Kidney (tissue), 14 donors: ENCODE results near the gene ARAP1. TPM values are rescaled to one million over a fixed set of nuclear protein-coding genes. Genes with fewer than 3 reads are reported as not detected.

Source experiments
- DNase-seq, 5 donors: peaks; one replicate each; pipeline ENCODE4 v3.0.0-alpha.2; 2013 to 2020
- FAIRE-seq: peaks from 2 replicates; lab custom pipeline; 2012; peaks lifted over from hg19 to GRCh38; lab: Jason Lieb, UNC
- H3K27ac ChIP-seq, 2 donors: one replicate each; pipeline ENCODE4 v1.7.0; 2013; ENCODE audit warnings: low read depth in 2 of 2, low read length in 2 of 2, inconsistent platforms in 1 of 2
- H3K27me3 ChIP-seq: one replicate; pipeline ENCODE4 v1.7.1; 2013; ENCODE audit warnings: low read length, inconsistent platforms; ENCODE audit not compliant: control insufficient read depth, insufficient read depth
- H3K36me3 ChIP-seq, 3 donors: one replicate each; pipeline versions ENCODE4 v1.7.0 to v1.7.1; 2013; ENCODE audit warnings: low read length in 3 of 3, control low read depth in 1 of 3, inconsistent platforms in 1 of 3; ENCODE audit not compliant: insufficient read depth in 3 of 3, control insufficient read depth in 2 of 3
- H3K4me1 ChIP-seq, 3 donors: one replicate each; pipeline versions ENCODE4 v1.7.0 to v1.7.1; 2013; ENCODE audit warnings: low read length in 3 of 3, inconsistent platforms in 1 of 3, low read depth in 1 of 3; ENCODE audit not compliant: control insufficient read depth in 2 of 3, insufficient read depth in 2 of 3
- H3K4me3 ChIP-seq, 3 donors: one replicate each; pipeline versions ENCODE4 v1.7.0 to v1.8.1; 2013; ENCODE audit warnings: low read length in 3 of 3, control low read depth in 1 of 3, inconsistent platforms in 1 of 3
- H3K9ac ChIP-seq, 3 donors: one replicate each; pipeline versions ENCODE4 v1.7.0 to v1.7.1; 2013; ENCODE audit warnings: low read length in 3 of 3, control low read depth in 1 of 3, inconsistent platforms in 1 of 3
- H3K9me3 ChIP-seq, 3 donors: one replicate each; pipeline versions ENCODE4 v1.7.0 to v1.7.1; 2013; ENCODE audit warnings: low read length in 3 of 3, control low read depth in 1 of 3, inconsistent platforms in 1 of 3; ENCODE audit not compliant: control insufficient read depth in 2 of 3, insufficient read depth in 1 of 3
- CTCF ChIP-seq: IDR thresholded peaks from 3 replicates; pipeline ENCODE4 v1.5.1; 2012; ENCODE audit warnings: mild to moderate bottlenecking, moderate library complexity, borderline replicate concordance; ENCODE audit not compliant: insufficient read depth; ENCODE audit errors: extremely low read depth
- intact Hi-C: fragments of 100-400 bp; cut with DNase I; formaldehyde crosslinking; loops from one replicate; pipeline ENCODE4 v1.11.1; 2022
- polyA plus RNA-seq: library from polyadenylated mRNA; stranded (reverse); fragments of 350-450 nt; fragmentation: Illumina TruSeq; extraction: RNeasy Lipid Tissue Mini Kit (QIAGEN cat#74804); gene quantifications from one replicate; pipeline ENCODE4 v1.2.3, GENCODE V29; 2014; ENCODE audit warnings: low read depth, low replicate concordance; ENCODE audit not compliant: insufficient read depth
- total RNA-seq: library from RNA; stranded (reverse); fragmentation: NEBNext Ultra II Directional; extraction: Animal tissue kit (Norgen Biotek cat#: 25700); gene quantifications from one replicate; pipeline ENCODE4 v1.2.1, GENCODE V29; 2021
- donor health status: control.
- donor health status: control.
- donor health status: control.
- donor health status: control.
- donor health status: control.
- donor health status: DM: yes; HTN: yes; CAD: no.
- donor health status: Normal renal cell carcinoma (clear cell type).

ARAP1 gene
- total and polyA plus RNA-seq, 2 donors from 2014 or later: 58.2 to 80.8 TPM

- Histone ChIP-seq H3K27me3 (no peaks in the 10 kb centered on the region), H3K36me3 (no peaks in the 10 kb centered on the region), H3K27ac (no peak overlapping the region), H3K4me3 (no peak overlapping the region), H3K9ac (peak overlapping the region in 1 of 3 donors; percentile 92), H3K9me3 (no peaks in the 10 kb centered on the region), H3K4me1 (peaks cover 2 to 40% (median 7%) of the 10 kb centered on the region in 3 donors)
- DNase-seq: peak in 1 of 5 donors; percentile 77
- intact Hi-C loops: no loop called here
- FAIRE-seq: no peak
- no peak for TF ChIP-seq CTCF
Measured at GRCh38 chr11:72718101-72718501, 34.1 kb downstream of the ARAP1 start.

DNA sequence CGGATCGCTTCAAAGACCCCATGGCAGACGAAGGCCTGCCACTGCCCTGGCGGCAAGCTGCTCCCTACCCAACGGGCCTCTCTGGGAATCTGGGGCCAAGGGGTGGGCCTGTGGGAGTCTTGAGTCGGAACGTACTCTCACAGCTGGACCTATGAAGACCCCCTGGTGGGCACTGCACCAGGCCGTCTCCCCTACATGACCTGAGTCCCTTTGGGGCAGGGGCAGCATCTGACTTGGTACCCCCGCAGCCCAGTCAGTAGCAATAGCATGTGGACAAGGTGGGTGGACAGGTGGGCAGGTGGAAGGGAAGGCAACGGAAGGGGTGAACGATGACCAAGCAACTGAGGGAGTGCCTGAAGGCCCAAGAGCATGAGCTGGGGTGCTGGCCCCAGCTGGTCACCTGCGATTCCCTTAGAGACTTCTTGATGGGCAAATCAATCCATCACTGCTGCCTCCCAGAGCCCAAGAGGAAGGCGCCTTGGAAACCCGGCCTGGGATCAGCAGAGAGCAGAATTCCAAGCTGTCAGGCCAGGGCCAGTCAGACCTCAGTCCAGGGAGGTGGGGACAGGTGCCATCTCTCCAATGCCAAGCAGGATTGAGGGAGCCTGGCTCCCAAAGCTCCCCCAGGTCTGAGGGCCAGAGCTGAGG is 35.3 kb downstream of the ARAP1 start:
- intact Hi-C loops: no loop called here
- no peak for TF ChIP-seq CTCF
- Histone ChIP-seq H3K27ac (no peak overlapping the region), H3K36me3 (peaks cover 0 to under 1% (median 0%) of the 10 kb centered on the region in 3 donors), H3K9me3 (no peaks in the 10 kb centered on the region), H3K9ac (no peak overlapping the region), H3K4me1 (peaks cover under 1 to 39% (median 7%) of the 10 kb centered on the region in 3 donors), H3K4me3 (no peak overlapping the region), H3K27me3 (no peaks in the 10 kb centered on the region)
- no peak for FAIRE-seq
- peak in 1 of 5 donors; percentile 72 for DNase-seq

- Histone ChIP-seq H3K27ac (no peak overlapping the region), H3K9me3 (no peaks in the 10 kb centered on the region), H3K36me3 (peaks cover 0 to 5% (median under 1%) of the 10 kb centered on the region in 3 donors), H3K4me1 (peaks cover 0 to 38% (median 7%) of the 10 kb centered on the region in 3 donors), H3K27me3 (no peaks in the 10 kb centered on the region), H3K4me3 (no peak overlapping the region), H3K9ac (no peak overlapping the region)
- intact Hi-C loops: no loop called here
- no peak for TF ChIP-seq CTCF
- peak in 4 of 5 donors; percentile 35 to 75 (median 70) for DNase-seq
- no peak for FAIRE-seq
Measured at GRCh38 chr11:72716290-72716689, 35.9 kb downstream of the ARAP1 start.
